Neuron (in vitro differentiated cells): Measurements from ENCODE around the gene RUSF1.
"Not testable (repeated sequence)": the region's sequence is repeated elsewhere in the genome, so short reads cannot be mapped to it uniquely, and the experiment has no call there.

Experiments used
- H2AFZ ChIP-seq: one replicate; pipeline ENCODE4 v1.6.1; 2013; ENCODE audit warnings: low read depth, mild to moderate bottlenecking, inconsistent platforms, low read length, moderate library complexity
- H3K27me3 ChIP-seq: one replicate; pipeline ENCODE4 v1.6.1; 2013; ENCODE audit warnings: low read length; ENCODE audit not compliant: insufficient read depth
- H3K36me3 ChIP-seq: one replicate; pipeline ENCODE4 v1.6.1; 2013; ENCODE audit warnings: low read length; ENCODE audit not compliant: insufficient read depth
- H3K4me1 ChIP-seq: one replicate; pipeline ENCODE4 v1.6.1; 2013; ENCODE audit warnings: low read length; ENCODE audit not compliant: insufficient read depth
- H3K4me3 ChIP-seq: 2 replicates; pipeline ENCODE4 v1.5.1; 2013; ENCODE audit warnings: mild to moderate bottlenecking, low read length, moderate library complexity
- H3K9me3 ChIP-seq: one replicate; pipeline ENCODE4 v1.6.1; 2013; ENCODE audit warnings: low read length

Gene RUSF1

DNA sequence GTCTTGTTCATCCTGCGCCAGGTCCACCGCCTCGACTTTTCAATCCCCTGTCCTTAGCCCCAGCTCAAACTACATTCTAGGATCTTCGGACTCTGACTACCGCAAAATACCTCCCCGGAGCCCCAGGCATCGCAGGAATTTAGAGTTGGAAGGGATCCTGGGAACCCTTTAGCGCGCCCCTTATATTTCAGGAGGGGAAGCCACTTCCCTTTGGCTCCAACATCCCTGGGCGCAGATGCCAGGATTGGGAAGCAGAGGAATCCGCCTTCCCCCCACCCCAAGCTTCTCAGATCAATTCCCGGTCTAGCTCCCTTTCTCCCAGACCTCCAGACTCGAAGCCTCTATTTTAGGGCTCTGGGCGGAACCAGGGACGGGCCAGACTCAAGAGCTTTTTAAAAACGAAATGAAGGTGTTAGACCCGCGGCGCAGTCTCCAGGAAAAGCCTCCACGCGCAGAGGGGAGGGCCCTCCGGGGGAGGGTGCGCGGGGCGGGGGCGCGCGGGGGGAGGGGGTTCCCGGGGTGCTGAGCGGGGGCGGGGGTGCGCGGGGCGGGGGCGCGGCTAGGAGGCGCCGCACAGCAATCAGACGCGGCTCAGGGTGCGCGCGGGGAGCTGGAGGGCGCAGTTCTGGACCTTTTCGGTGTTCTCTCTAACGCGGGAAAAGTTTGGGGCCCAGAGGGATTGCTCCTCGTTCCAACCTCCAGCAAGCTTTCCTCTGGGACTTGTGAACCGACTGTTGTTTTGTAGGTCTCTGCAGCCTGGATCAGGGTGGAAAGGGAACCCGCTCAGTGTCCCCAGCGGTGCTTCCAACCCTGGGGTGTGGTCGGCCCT lies 21.1 kb upstream of the RUSF1 start:
- Histone ChIP-seq H3K9me3 (peaks cover 3% of the 10 kb centered on the region), H3K4me1 (peaks cover 3% of the 10 kb centered on the region), H3K4me3 (peak overlapping the region; percentile 22), H3K36me3 (no peaks in the 10 kb centered on the region), H3K27me3 (peaks cover 41% of the 10 kb centered on the region), H2AFZ (no peak overlapping the region)

GRCh38 chr16:31528523-31529107 lies 20.4 kb upstream of the RUSF1 start:
- H3K4me3 ChIP-seq = no peak overlapping the region
- H3K4me1 ChIP-seq = peaks cover 3% of the 10 kb centered on the region
- H3K27me3 ChIP-seq = peaks cover 41% of the 10 kb centered on the region
- H3K9me3 ChIP-seq = peaks cover 3% of the 10 kb centered on the region
- H2AFZ ChIP-seq = no peak overlapping the region
- no peaks in the 10 kb centered on the region for H3K36me3 ChIP-seq

GRCh38 chr16:31527734-31528274 lies 19.6 kb upstream of the RUSF1 start, which contains the start of gene AHSP:
Gene AHSP (plus strand): TSS chr16:31527900. CDS start chr16:31528140, 240 bp downstream.
- Histone ChIP-seq H3K36me3 (no peaks in the 10 kb centered on the region), H3K4me1 (peaks cover 3% of the 10 kb centered on the region), H2AFZ (no peak within 1 kb of the TSS), H3K4me3 (no peak within 1 kb of the TSS), H3K9me3 (peaks cover 3% of the 10 kb centered on the region), H3K27me3 (peaks cover 41% of the 10 kb centered on the region)

DNA sequence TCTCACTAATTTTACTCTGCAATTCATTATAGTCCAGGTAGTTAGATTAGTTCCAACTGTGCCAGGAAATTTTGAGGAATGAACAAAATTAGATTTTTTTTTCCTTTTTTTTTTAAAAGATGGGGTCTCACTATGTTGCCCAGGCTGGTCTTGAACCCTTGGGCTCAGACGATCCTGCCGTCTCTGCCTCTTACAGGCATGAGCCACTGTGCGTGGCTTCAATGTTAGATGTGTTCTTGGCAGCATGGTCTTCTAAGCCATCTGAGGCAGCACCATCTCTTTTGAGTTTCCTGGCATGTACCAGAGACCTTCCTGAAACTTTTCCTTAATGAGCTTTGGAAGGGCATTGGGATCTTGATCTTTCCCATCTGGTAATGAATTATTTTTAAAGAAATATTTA lies 16.9 kb upstream of the RUSF1 start:
- H3K4me1 ChIP-seq = peaks cover 5% of the 10 kb centered on the region
- peaks cover 27% of the 10 kb centered on the region for H3K27me3 ChIP-seq
- no peak overlapping the region for H2AFZ ChIP-seq
- H3K9me3 ChIP-seq = peaks cover 3% of the 10 kb centered on the region
- no peaks in the 10 kb centered on the region for H3K36me3 ChIP-seq
- H3K4me3 ChIP-seq = no peak overlapping the region

- H3K9me3 ChIP-seq, H3K36me3 ChIP-seq, H3K4me3 ChIP-seq, H2AFZ ChIP-seq: not testable (repeated sequence)
- Histone ChIP-seq H3K27me3 (peaks cover 15% of the 10 kb centered on the region), H3K4me1 (peaks cover 10% of the 10 kb centered on the region)
Observed at GRCh38 chr16:31523768-31524167, 15.6 kb upstream of the RUSF1 start.

DNA sequence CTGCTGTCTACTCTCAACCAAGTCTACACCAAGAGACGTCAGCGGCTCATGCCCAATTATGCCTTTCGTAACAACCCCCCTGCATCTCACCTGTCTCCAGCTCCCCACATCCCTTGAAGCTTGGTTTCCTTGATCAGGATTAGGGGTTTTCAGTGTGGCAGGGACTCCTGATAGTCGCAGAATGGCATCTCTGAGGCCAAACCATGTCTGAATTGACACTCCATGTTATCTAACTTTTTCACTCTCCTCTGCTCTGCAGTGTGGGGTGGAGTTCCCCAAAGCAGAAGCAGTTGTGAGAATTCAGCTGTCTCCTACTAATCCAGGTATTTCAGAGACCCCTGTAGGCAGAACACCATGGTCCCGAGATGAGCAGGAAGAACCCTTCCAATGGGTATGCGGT lies 13.9 kb upstream of the RUSF1 start:
- H3K9me3 ChIP-seq = no peaks in the 10 kb centered on the region
- no peaks in the 10 kb centered on the region for H3K36me3 ChIP-seq
- peaks cover 10% of the 10 kb centered on the region for H3K4me1 ChIP-seq
- no peak overlapping the region for H3K4me3 ChIP-seq
- H2AFZ ChIP-seq = no peak overlapping the region
- no peaks in the 10 kb centered on the region for H3K27me3 ChIP-seq

DNA sequence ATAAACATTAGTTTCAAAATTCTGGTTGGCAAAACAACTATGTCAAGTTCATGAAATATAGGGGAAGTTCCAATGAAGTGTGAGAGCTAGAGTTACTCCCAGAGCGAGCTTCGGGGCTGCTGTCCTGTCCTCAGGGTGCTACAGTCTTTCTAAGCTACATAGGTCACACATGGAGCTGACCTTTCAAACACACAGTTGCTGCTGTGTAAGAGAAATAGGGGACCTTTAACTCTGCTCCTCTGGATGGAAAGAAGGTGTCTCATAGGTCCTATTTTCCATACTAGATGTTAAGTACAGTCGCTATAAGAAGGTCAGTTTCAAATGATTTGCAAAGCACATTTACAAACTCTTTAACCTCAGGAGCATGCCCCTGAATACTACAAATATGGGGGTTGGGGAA lies 13.2 kb upstream of the RUSF1 start:
- H3K4me3 ChIP-seq = no peak overlapping the region
- no peak overlapping the region for H2AFZ ChIP-seq
- H3K9me3 ChIP-seq = no peaks in the 10 kb centered on the region
- H3K4me1 ChIP-seq = peaks cover 10% of the 10 kb centered on the region
- no peaks in the 10 kb centered on the region for H3K36me3 ChIP-seq
- no peaks in the 10 kb centered on the region for H3K27me3 ChIP-seq

DNA sequence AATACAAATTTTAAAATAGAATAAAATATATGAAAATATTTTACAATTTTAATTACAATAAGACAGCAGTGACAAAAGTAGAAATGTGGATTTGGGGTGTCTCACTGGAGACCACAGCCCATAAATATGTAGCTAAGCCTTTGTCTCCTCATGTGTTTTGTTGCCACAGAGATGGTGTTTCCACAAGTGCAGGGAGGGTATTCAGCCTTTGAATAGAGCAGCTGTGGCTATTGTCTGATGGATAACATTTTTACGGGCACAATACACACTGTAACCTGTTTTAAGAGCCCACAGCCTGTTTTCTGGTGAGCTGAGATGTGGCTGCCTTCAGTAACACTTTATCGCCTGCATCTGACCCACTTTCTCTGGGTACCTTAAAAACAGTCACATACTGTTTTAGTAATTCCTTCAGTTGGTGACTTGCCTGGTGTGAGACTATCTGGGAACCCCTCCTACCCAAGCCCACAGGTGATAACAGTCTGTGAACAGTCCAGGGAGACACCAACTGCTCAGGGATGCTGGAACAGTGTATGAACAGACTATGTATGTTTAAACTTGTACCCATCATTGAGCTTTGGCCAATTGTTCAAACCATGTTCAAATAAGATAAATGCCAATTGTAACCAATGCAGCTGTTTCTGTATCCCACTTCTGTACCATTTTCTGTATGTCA lies 11.7 kb upstream of the RUSF1 start:
- H2AFZ ChIP-seq = no peak overlapping the region

GRCh38 chr16:31517800-31518402 lies 9.7 kb upstream of the RUSF1 start:
- Histone ChIP-seq H3K27me3 (no peaks in the 10 kb centered on the region), H3K36me3 (no peaks in the 10 kb centered on the region), H3K4me1 (peaks cover 10% of the 10 kb centered on the region), H2AFZ (no peak overlapping the region), H3K9me3 (no peaks in the 10 kb centered on the region), H3K4me3 (no peak overlapping the region)

More for the DNA sequence above, 11.7 kb upstream of the RUSF1 start:
- Histone ChIP-seq H3K27me3 (no peaks in the 10 kb centered on the region), H3K4me1 (peaks cover 10% of the 10 kb centered on the region), H3K4me3 (no peak overlapping the region), H3K9me3 (no peaks in the 10 kb centered on the region), H3K36me3 (no peaks in the 10 kb centered on the region)

GRCh38 chr16:31513884-31514283 lies 5.7 kb upstream of the RUSF1 start:
- Histone ChIP-seq H3K4me3 (no peak overlapping the region), H3K27me3 (no peaks in the 10 kb centered on the region), H3K36me3 (no peaks in the 10 kb centered on the region), H3K4me1 (peaks cover 7% of the 10 kb centered on the region), H3K9me3 (no peaks in the 10 kb centered on the region), H2AFZ (no peak overlapping the region)

DNA sequence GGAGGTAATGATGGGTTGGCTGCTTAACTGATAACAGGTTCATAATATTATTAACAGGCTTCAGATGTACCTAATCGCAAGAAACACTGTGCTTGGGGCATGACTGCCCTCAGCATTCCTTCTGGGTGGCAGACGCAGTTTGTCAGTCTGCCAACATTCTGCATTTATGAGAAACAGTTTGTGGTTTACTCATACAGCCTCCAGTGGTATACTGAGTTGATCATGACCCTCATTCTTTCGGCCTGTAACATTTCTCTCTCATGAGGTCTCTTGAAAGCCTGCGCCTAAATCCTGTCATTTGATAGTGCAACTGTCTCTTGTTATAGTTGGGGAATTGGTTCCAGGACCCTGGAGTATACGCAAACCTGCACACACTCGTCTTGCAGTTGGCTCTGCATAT lies 4.9 kb upstream of the RUSF1 start:
- Histone ChIP-seq H3K9me3 (no peaks in the 10 kb centered on the region), H2AFZ (no peak overlapping the region), H3K4me1 (peaks cover 9% of the 10 kb centered on the region), H3K36me3 (no peaks in the 10 kb centered on the region), H3K27me3 (no peaks in the 10 kb centered on the region), H3K4me3 (no peak overlapping the region)

DNA sequence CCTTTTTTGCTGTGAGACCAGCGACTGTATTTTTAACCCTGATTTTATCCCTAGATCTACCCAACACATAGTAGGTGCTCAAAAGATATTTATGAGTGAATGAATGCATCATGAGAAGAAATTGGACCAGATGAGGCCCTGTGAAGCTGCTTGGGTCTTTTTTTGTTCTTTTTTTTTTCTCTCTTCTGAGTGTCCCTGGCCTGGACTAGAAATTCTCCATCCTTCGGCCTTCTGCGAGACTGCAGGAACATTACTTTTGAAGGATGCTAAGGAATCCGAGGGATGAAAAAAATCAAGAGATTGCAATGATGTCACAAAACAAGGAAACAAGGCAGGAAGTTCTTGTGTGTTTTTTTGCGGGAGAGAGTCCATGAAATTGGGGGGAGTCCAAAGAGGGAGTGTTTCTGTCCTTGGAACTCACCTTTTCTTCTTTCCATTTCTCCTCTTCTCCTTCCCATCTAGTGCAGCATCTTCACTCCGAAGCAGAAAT lies 560 bp upstream of the RUSF1 start:
- Histone ChIP-seq H2AFZ (peak overlapping the region; percentile 92), H3K4me1 (peaks cover 20% of the 10 kb centered on the region), H3K4me3 (peak overlapping the region; percentile 80), H3K9me3 (no peaks in the 10 kb centered on the region), H3K36me3 (peaks cover 10% of the 10 kb centered on the region), H3K27me3 (no peaks in the 10 kb centered on the region)

DNA sequence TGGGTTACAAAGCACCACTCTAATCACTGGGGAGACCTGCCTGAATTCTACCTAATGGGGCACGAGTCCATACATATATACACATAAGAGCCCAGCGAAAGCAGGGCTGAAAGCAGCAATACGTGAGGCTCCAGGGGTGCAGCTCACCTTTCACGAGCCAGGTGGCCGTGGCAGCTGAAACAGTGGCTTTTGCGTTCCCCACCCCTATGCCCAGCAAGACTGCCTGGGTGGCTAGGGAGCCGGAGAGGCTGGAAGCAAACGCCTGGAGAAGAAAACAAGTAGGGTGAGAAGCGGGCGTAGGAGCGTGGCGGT lies 618 bp downstream of the RUSF1 start:
- no peaks in the 10 kb centered on the region for H3K27me3 ChIP-seq
- H3K36me3 ChIP-seq = peaks cover 10% of the 10 kb centered on the region
- peak overlapping the region; percentile 80 for H3K4me3 ChIP-seq
- H3K9me3 ChIP-seq = no peaks in the 10 kb centered on the region
- H3K4me1 ChIP-seq = peaks cover 20% of the 10 kb centered on the region
- peak overlapping the region; percentile 92 for H2AFZ ChIP-seq
